ENCODE results near the gene PF4V1. TPM values are rescaled to one million over a fixed set of nuclear protein-coding genes. Genes with fewer than 3 reads are reported as not detected.

PF4V1 gene
- total RNA-seq, 4 donors from 2014 or later = not detected

GRCh38 chr4:73821325-73821724, 31.8 kb upstream of the PF4V1 start:
- ATAC-seq (ENCODE audit: low FRiP score) (no peak), DNase-seq (ENCODE audit: low spot score) (no peak)
- TF ChIP-seq, protein P1, sequence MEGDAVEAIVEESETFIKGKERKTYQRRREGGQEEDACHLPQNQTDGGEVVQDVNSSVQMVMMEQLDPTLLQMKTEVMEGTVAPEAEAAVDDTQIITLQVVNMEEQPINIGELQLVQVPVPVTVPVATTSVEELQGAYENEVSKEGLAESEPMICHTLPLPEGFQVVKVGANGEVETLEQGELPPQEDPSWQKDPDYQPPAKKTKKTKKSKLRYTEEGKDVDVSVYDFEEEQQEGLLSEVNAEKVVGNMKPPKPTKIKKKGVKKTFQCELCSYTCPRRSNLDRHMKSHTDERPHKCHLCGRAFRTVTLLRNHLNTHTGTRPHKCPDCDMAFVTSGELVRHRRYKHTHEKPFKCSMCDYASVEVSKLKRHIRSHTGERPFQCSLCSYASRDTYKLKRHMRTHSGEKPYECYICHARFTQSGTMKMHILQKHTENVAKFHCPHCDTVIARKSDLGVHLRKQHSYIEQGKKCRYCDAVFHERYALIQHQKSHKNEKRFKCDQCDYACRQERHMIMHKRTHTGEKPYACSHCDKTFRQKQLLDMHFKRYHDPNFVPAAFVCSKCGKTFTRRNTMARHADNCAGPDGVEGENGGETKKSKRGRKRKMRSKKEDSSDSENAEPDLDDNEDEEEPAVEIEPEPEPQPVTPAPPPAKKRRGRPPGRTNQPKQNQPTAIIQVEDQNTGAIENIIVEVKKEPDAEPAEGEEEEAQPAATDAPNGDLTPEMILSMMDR (IDR thresholded peaks at IDR 0.05) = no peak

- ATAC-seq (ENCODE audit: low FRiP score) (no peak), DNase-seq (ENCODE audit: low spot score) (no peak)
- TF ChIP-seq, protein P1 (IDR thresholded peaks at IDR 0.05) = no peak
Measured at GRCh38 chr4:73822389-73822788, 30.7 kb upstream of the PF4V1 start.

GRCh38 chr4:73822812-73823504, 30.1 kb upstream of the PF4V1 start:
- TF ChIP-seq, protein P1 (IDR thresholded peaks at IDR 0.05) = no peak
- ATAC-seq (ENCODE audit: low FRiP score) (no peak), DNase-seq (ENCODE audit: low spot score) (no peak)

DNA sequence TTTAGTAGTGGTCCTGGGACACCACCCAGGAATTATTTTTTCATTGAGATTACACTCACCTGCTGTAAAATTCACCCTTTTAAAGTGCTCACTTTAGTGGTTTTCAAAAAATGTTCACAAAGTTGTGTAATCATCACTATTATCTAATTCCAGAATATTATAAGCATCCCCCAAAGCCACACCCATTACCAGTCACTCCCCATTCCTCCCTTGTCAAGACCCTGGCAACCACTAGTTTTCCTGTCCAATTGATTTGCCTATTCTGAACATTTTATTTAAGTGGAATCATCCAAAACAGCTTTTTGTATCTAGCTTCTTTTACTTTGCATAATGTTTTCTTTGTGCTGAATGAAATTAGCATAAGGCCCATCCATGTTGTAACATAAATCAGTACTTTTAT, 29.3 kb upstream of the PF4V1 start:
- peak; percentile 64 for ATAC-seq (ENCODE audit: low FRiP score)
- no peak for DNase-seq (ENCODE audit: low spot score)
- TF ChIP-seq, protein P1 (IDR thresholded peaks at IDR 0.05) = no peak

- ATAC-seq (ENCODE audit: low FRiP score) (no peak), DNase-seq (ENCODE audit: low spot score) (no peak)
- TF ChIP-seq, protein P1 (IDR thresholded peaks at IDR 0.05) = no peak
Measured at GRCh38 chr4:73828956-73829355, 24.1 kb upstream of the PF4V1 start.

DNA sequence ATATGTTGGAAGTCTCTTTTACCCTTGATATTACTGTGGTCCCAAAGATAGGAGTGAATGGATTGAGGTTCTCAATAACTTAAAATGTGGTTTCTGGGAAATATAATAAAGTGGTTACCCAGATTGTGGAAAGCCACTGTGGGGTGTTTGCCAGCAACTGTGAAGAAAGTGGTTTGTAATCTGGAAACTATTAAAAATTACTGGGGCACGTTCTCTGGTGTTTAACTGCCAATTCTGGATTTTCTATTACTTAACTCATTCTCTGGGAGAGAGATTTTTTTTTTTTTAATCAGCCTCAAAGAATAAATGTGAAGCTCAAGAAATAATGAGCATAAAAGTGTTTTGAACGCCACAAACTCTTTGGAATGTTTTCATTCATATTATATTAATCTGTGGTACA, 21.5 kb upstream of the PF4V1 start:
- no peak for ATAC-seq (ENCODE audit: low FRiP score)
- no peak for DNase-seq (ENCODE audit: low spot score)
- TF ChIP-seq, protein P1 (IDR thresholded peaks at IDR 0.05) = no peak

DNA sequence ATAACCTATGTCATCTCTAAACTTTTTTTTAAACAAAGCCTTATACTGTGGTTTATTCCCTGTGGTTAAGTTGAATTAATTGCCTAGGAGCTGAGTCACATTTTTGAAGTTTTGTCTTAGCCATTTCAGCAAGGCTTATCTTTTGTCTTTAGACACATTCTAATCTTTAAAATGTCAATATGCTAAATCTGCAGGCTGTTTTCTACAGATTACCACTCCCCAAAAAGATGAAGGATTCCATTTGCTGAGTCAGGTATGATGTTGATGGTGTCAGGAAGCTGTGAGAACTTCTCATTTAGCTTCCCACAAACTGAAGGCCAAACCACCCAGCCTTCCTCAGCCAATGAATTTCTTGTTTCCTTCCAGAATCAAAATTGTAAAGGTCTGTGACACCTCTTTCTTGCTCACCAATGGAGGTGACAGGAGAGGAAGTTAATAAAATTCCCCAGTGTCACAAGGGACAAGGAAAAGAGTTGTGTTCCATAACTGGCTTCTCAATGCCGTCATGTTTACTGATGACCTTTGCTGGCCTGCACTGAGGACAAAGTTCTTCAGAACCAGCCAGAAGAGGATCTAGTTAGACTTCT, 20.4 kb upstream of the PF4V1 start:
- ATAC-seq (ENCODE audit: low FRiP score) = no peak
- TF ChIP-seq, protein P1 (IDR thresholded peaks at IDR 0.05) = no peak
- DNase-seq (ENCODE audit: low spot score) = no peak

Data from omental fat pad (tissue), 4 donors.